DND-41 (cell line): ENCODE results near the gene PNMA6F.

Experiments used
- ATAC-seq: fragments of 200-7000 bp; cut with Tn5 transposase; 3 replicates; pipeline ENCODE4 v1.9.1; 2021; ENCODE audit warnings: low read depth; ENCODE audit not compliant: insufficient read depth
- DNase-seq: peaks from one replicate; pipeline ENCODE4 v3.0.0-alpha.2; 2020
- H2AFZ ChIP-seq: 2 replicates; pipeline ENCODE4 v1.6.0; 2012; ENCODE audit warnings: low read depth, low read length
- H3K27ac ChIP-seq: 2 replicates; pipeline ENCODE4 v1.5.1; 2012; ENCODE audit warnings: low read length, inconsistent platforms
- H3K27me3 ChIP-seq: fragments of 200-600 bp; sonication (generic); 2 replicates; pipeline ENCODE4 v1.6.0; 2012; ENCODE audit warnings: low read length, mild to moderate bottlenecking, inconsistent platforms; ENCODE audit not compliant: insufficient read depth, poor library complexity
- H3K36me3 ChIP-seq: 2 replicates; pipeline ENCODE4 v1.5.1; 2012; ENCODE audit warnings: low read length, inconsistent platforms; ENCODE audit not compliant: insufficient read depth
- H3K4me1 ChIP-seq: 2 replicates; pipeline ENCODE4 v1.5.1; 2012; ENCODE audit warnings: mild to moderate bottlenecking, low read length; ENCODE audit not compliant: insufficient read depth
- H3K4me2 ChIP-seq: 2 replicates; pipeline ENCODE4 v1.6.0; 2012; ENCODE audit warnings: mild to moderate bottlenecking, moderate library complexity, low read length, inconsistent platforms; ENCODE audit not compliant: insufficient read depth
- H3K4me3 ChIP-seq, 2 experiments: fragments of 200-600 bp in 1 of 2; shearing (Covaris generic) in 1 of 2; 2 replicates each; pipeline ENCODE4 v1.5.1; 2012 to 2016; ENCODE audit warnings: inconsistent platforms in 2 of 2, low read length in 2 of 2, mild to moderate bottlenecking in 2 of 2, low read depth in 1 of 2, moderate library complexity in 1 of 2
- H3K79me2 ChIP-seq: 2 replicates; pipeline ENCODE4 v1.6.0; 2012; ENCODE audit warnings: low read length, inconsistent platforms; ENCODE audit not compliant: insufficient read depth
- H3K9ac ChIP-seq: 2 replicates; pipeline ENCODE4 v1.6.0; 2012; ENCODE audit warnings: low read depth, mild to moderate bottlenecking, inconsistent platforms, low read length, moderate library complexity
- H3K9me3 ChIP-seq: 2 replicates; pipeline ENCODE4 v1.5.1; 2012; ENCODE audit warnings: low read length, moderate library complexity, mild to moderate bottlenecking, inconsistent platforms; ENCODE audit not compliant: insufficient read depth, severe bottlenecking
- H4K20me1 ChIP-seq: 2 replicates; pipeline ENCODE4 v1.6.0; 2012; ENCODE audit warnings: low read length; ENCODE audit not compliant: insufficient read depth
- CTCF ChIP-seq: IDR thresholded peaks from 2 replicates; pipeline ENCODE4 v1.5.1; 2012; ENCODE audit warnings: borderline replicate concordance, low read length, moderate library complexity, mild to moderate bottlenecking; ENCODE audit not compliant: poor library complexity, severe bottlenecking; ENCODE audit errors: extremely low read depth
- EZH2 ChIP-seq: IDR thresholded peaks from 3 replicates; pipeline ENCODE4 v1.6.1; 2012; ENCODE audit warnings: borderline replicate concordance, low read depth, mild to moderate bottlenecking, moderate library complexity, low read length, inconsistent platforms; ENCODE audit not compliant: severe bottlenecking

Gene PNMA6F

GRCh38 chrX:153361781-153362397 is 40.3 kb upstream of the PNMA6F start:
- no peaks in the 10 kb centered on the region for H3K36me3 ChIP-seq
- no peak for ATAC-seq
- H4K20me1 ChIP-seq = no peaks in the 10 kb centered on the region
- H3K9me3 ChIP-seq = no peaks in the 10 kb centered on the region
- TF ChIP-seq EZH2 (no peak), CTCF (no peak)
- no peak for DNase-seq
- H2AFZ ChIP-seq = no peak overlapping the region
- no peaks in the 10 kb centered on the region for H3K79me2 ChIP-seq
- no peak overlapping the region for H3K4me2 ChIP-seq
- H3K9ac ChIP-seq = no peak overlapping the region
- H3K4me3 ChIP-seq = no peak overlapping the region
- no peak overlapping the region for H3K27ac ChIP-seq
- H3K4me1 ChIP-seq = no peaks in the 10 kb centered on the region
- no peaks in the 10 kb centered on the region for H3K27me3 ChIP-seq

GRCh38 chrX:153357877-153358276 is 36.3 kb upstream of the PNMA6F start:
- H3K4me3 ChIP-seq = no peak overlapping the region
- no peaks in the 10 kb centered on the region for H3K27me3 ChIP-seq
- ATAC-seq (no peak), DNase-seq (no peak)
- H3K4me1 ChIP-seq = no peaks in the 10 kb centered on the region
- H3K79me2 ChIP-seq = no peaks in the 10 kb centered on the region
- no peak overlapping the region for H3K4me2 ChIP-seq
- H2AFZ ChIP-seq = no peak overlapping the region
- no peaks in the 10 kb centered on the region for H3K36me3 ChIP-seq
- no peaks in the 10 kb centered on the region for H4K20me1 ChIP-seq
- TF ChIP-seq EZH2 = no peak
- no peak overlapping the region for H3K27ac ChIP-seq
- H3K9me3 ChIP-seq = no peaks in the 10 kb centered on the region
- H3K9ac ChIP-seq = no peak overlapping the region

- Histone ChIP-seq H3K4me1 (no peaks in the 10 kb centered on the region), H3K4me3 (no peak overlapping the region), H3K4me2 (no peak overlapping the region), H3K9me3 (no peaks in the 10 kb centered on the region), H4K20me1 (no peaks in the 10 kb centered on the region), H2AFZ (no peak overlapping the region), H3K79me2 (no peaks in the 10 kb centered on the region), H3K27ac (no peak overlapping the region), H3K9ac (no peak overlapping the region), H3K27me3 (no peaks in the 10 kb centered on the region), H3K36me3 (peaks cover 13% of the 10 kb centered on the region)
- ATAC-seq = no peak
- no peak for DNase-seq
- TF ChIP-seq EZH2 (no peak), CTCF (no peak)
These were observed 31.8 kb upstream of the PNMA6F start for GRCh38 chrX:153353416-153353815.

- Histone ChIP-seq H4K20me1 (no peaks in the 10 kb centered on the region), H3K4me3 (no peak overlapping the region), H3K36me3 (peaks cover 16% of the 10 kb centered on the region), H3K9me3 (no peaks in the 10 kb centered on the region), H2AFZ (no peak overlapping the region), H3K27me3 (no peaks in the 10 kb centered on the region), H3K4me2 (no peak overlapping the region), H3K79me2 (no peaks in the 10 kb centered on the region), H3K9ac (no peak overlapping the region), H3K27ac (no peak overlapping the region), H3K4me1 (no peaks in the 10 kb centered on the region)
- DNase-seq (no peak), ATAC-seq (no peak)
- TF ChIP-seq EZH2 (no peak), CTCF (no peak)
These were observed 31.3 kb upstream of the PNMA6F start for GRCh38 chrX:153352858-153353257.
